CD8-positive, alpha-beta memory T cell (primary cell): ENCODE data around the gene LRP3. TPM values are rescaled to one million over a fixed set of nuclear protein-coding genes. Genes with fewer than 3 reads are reported as not detected.
A peak's percentile ranks its signal among the peaks of the same experiment; 100 is the strongest.
"Not testable (repeated sequence)": the region's sequence is repeated elsewhere in the genome, so short reads cannot be mapped to it uniquely, and the experiment has no call there.

ENCODE experiments used
- CTCF ChIA-PET: fragments of 350-600 bp; sonication (Branson Sonifier 250); formaldehyde crosslinking; loops from one replicate; lab custom pipeline; 2021; ENCODE audit warnings: antibody characterized with exemption; lab: Charles Lee
- POLR2A ChIA-PET: fragments of 350-600 bp; sonication (Branson Sonifier 250); formaldehyde crosslinking; loops from one replicate; lab custom pipeline; 2021; ENCODE audit warnings: antibody characterized with exemption; lab: Charles Lee
- DNase-seq, 5 donors: peaks; one replicate each; pipeline versions ENCODE4 v3.0.0 to v3.0.0-alpha.2; 2020 to 2022; ENCODE audit warnings: mixed read lengths in 1 of 5
- H3K27ac ChIP-seq: one replicate; pipeline ENCODE4 v1.7.0; 2013; ENCODE audit warnings: low read depth, mild to moderate bottlenecking, low read length, moderate library complexity
- H3K27me3 ChIP-seq: 2 replicates; pipeline ENCODE4 v1.7.0; 2013; ENCODE audit warnings: low read length, mild to moderate bottlenecking; ENCODE audit not compliant: insufficient read depth, poor library complexity, severe bottlenecking
- H3K36me3 ChIP-seq: 2 replicates; pipeline ENCODE4 v1.7.0; 2013; ENCODE audit warnings: mild to moderate bottlenecking, low read length, moderate library complexity; ENCODE audit not compliant: insufficient read depth
- H3K4me1 ChIP-seq: 2 replicates; pipeline ENCODE4 v1.7.0; 2013; ENCODE audit warnings: mild to moderate bottlenecking, low read length, moderate library complexity; ENCODE audit not compliant: insufficient read depth
- H3K4me3 ChIP-seq: 2 replicates; pipeline ENCODE4 v1.7.0; 2013; ENCODE audit warnings: mild to moderate bottlenecking, low read length
- H3K9me3 ChIP-seq: 2 replicates; pipeline ENCODE4 v1.7.0; 2013; ENCODE audit warnings: mild to moderate bottlenecking, low read length
- H3K27ac Mint-ChIP-seq, 8 donors: one replicate each; pipeline ENCODE4 v1.8.0; 2020 to 2021; ENCODE audit warnings: mixed read lengths in 8 of 8, mild to moderate bottlenecking in 6 of 8, inconsistent platforms in 3 of 8, moderate library complexity in 3 of 8
- H3K27me3 Mint-ChIP-seq, 2 donors: one replicate each; pipeline ENCODE4 v1.8.0; 2020 to 2021; ENCODE audit warnings: mixed read lengths in 2 of 2, mild to moderate bottlenecking in 1 of 2, moderate library complexity in 1 of 2
- H3K36me3 Mint-ChIP-seq, 3 donors: one replicate each; pipeline ENCODE4 v1.8.0; 2020 to 2021; ENCODE audit warnings: mixed read lengths in 3 of 3, inconsistent platforms in 1 of 3, mild to moderate bottlenecking in 1 of 3
- H3K4me1 Mint-ChIP-seq, 3 donors: one replicate each; pipeline ENCODE4 v1.8.0; 2020 to 2021; ENCODE audit warnings: mixed read lengths in 3 of 3, inconsistent platforms in 1 of 3, mild to moderate bottlenecking in 1 of 3
- H3K4me3 Mint-ChIP-seq, 7 donors: one replicate each; pipeline ENCODE4 v1.8.0; 2020 to 2021; ENCODE audit warnings: mixed read lengths in 7 of 7, mild to moderate bottlenecking in 6 of 7, moderate library complexity in 4 of 7, inconsistent platforms in 2 of 7
- H3K9me3 Mint-ChIP-seq, 5 donors: one replicate each; pipeline ENCODE4 v1.8.0; 2020 to 2022; ENCODE audit warnings: mixed read lengths in 5 of 5, mild to moderate bottlenecking in 3 of 5, moderate library complexity in 2 of 5, inconsistent platforms in 1 of 5
- polyA plus RNA-seq: library from polyadenylated mRNA; unstranded; fragments of 300-500 nt; fragmentation: Illumina TruSeq; gene quantifications from one replicate; pipeline ENCODE4 v1.2.3, GENCODE V29; 2021
- total RNA-seq, 2 experiments: library from RNA; stranded (reverse); gene quantifications; one replicate each; pipeline ENCODE4 v1.2.3, GENCODE V29; 2021

Gene LRP3
- total and polyA plus RNA-seq, 3 experiments from 2014 or later, result 0.24 TPM; not detected in 2

DNA sequence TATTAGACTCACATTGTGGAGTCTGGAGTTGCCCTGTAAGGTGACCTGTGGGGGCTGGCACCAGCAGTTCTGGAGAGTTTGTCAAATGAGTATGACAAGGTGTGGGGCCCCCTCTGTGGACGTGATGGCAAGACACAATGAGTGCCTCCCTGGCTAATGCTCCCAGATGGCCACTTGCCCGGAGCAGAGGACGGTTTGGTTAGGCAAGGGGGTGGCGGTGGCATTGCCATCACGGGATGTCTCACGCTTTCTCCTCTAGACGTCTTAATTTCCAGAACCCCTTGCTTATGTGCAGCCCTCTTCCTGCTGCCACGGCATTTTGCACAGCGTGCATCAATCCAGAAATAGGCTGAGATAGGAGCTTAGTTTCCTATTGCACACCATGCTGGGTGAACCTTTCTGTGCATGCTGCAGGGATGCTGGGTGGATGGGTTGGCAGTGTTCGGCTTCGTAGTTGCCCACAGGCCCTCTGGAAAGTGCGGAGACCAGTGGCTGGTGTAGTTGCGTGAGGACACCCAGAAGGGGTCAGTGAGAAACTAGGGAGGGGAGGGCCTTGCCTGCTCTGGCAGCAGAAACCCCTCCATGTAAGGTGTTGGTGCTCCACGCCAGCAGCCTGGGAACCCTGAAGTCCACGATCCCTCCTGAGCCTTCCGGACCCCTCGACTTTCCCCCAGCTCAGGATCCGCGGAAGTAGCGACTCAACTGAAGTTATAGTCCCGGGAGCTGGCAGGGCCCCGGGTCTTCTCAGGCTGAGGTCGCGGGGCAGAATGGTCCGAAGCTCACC lies 18.1 kb upstream of the LRP3 start:
- H3K27ac Mint-ChIP-seq, result peak overlapping the region; percentile 98 to 100 (median 99)
- DNase-seq, result no peak
- peak overlapping the region; percentile 97 for H3K27ac ChIP-seq
- no peaks in the 10 kb centered on the region for H3K36me3 ChIP-seq
- peak overlapping the region; percentile 93 to 98 (median 97) for H3K4me3 Mint-ChIP-seq
- no peaks in the 10 kb centered on the region for H3K9me3 ChIP-seq
- peaks cover 4 to 9% of the 10 kb centered on the region in 2 donors for H3K27me3 Mint-ChIP-seq
- H3K9me3 Mint-ChIP-seq, result peaks cover 0 to 4% (median 4%) of the 10 kb centered on the region in 5 donors
- H3K4me3 ChIP-seq, result peak overlapping the region; percentile 97
- ChIA-PET POLR2A (interaction anchor here (1.0 to 3.0 kb wide), 8 partner anchors 9 to 996 kb away, joined by 3 to 62 read pairs (median 6); partner anchors contain the start of genes ANKRD27, LSM14A and NUDT19), CTCF (interaction anchor here (0.7 to 4.5 kb wide), 16 partner anchors 8 to 996 kb away, joined by 3 to 80 read pairs (median 8); partner anchors contain the start of genes LSM14A and SLC7A10)
- H3K36me3 Mint-ChIP-seq, result peaks cover 0 to 10% (median 4%) of the 10 kb centered on the region in 3 donors
- H3K4me1 Mint-ChIP-seq, result peaks cover 38 to 67% (median 46%) of the 10 kb centered on the region in 3 donors
- H3K27me3 ChIP-seq, result no peaks in the 10 kb centered on the region
- peaks cover 19% of the 10 kb centered on the region for H3K4me1 ChIP-seq

DNA sequence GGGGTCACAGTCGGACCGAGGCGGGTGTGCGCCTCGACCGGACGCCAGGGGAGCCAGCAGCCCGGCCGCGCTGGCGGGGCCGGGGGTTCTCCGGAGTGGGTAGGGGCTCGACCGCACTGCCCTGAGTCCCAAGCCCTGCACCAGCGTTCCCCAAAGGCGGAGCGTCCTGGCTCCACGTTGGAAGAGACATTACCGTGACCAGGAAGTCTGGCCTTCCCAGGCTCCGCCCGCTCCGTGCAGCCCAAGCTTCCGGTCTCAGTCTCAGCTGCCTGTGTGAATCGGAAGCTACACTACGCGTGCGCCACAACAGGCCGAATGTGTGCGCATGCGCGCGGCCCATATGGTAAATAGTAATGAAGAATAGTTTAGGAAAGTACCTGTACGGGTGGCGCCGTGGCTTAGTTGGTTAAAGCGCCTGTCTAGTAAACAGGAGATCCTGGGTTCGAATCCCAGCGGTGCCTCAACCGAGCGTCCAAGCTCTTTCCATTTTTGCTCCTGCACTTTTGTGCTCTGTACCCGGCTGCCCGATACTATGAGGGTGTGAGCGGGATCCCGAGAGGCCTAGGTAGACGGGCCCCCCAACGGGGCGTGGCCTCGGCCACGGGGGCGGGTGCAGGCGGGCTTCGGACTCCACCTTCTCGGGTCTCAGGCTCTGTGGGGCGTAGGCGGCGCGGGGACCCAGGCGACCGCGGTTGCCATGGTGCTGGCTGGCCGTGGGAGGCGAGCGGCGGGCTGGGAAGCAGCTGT lies 17.3 kb upstream of the LRP3 start:
- peaks cover 19% of the 10 kb centered on the region for H3K4me1 ChIP-seq
- H3K27me3 ChIP-seq, result no peaks in the 10 kb centered on the region
- CTCF ChIA-PET, result interaction anchor here (0.7 to 4.5 kb wide), 17 partner anchors 10 to 995 kb away, joined by 3 to 80 read pairs (median 7); partner anchors contain the start of genes LSM14A and SLC7A10

DNA sequence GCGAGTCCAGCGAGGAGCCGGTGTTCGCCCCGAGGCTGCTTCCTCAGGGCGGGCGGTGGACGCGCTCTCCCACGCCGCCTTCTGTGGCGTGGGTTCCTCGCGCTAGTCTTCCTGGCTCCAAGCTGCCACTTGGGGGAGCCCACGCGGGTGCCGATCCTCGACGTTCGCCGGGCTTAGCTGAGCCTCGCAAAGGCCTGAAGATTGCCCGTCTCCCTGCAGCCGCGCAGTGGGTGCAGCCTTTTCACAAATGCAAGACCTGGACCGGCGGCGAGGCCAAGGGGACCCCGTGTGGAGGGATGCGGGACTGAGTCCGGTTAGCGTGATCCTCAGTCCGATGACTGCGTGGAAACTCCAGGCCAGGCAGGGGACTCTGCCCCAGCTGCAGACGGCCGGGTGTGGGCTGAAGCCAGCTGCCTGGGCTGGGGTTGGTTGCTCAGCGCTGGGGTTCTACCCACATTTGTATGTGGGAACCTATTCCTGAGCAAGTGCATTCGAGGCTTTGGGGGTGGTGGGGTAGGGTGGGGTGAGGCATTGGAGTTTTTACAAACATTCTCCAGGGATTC lies 16.6 kb upstream of the LRP3 start:
- no peaks in the 10 kb centered on the region for H3K9me3 ChIP-seq
- H3K36me3 ChIP-seq, result no peaks in the 10 kb centered on the region
- peak overlapping the region; percentile 82 to 100 (median 99) for H3K27ac Mint-ChIP-seq
- H3K27ac ChIP-seq, result peak overlapping the region; percentile 97
- CTCF ChIA-PET, result interaction anchor here (0.9 to 4.5 kb wide), 16 partner anchors 10 to 994 kb away, joined by 3 to 80 read pairs (median 7); partner anchors contain the start of gene LSM14A
- POLR2A ChIA-PET, result interaction anchor here (1.0 to 3.0 kb wide), 7 partner anchors 11 to 995 kb away, joined by 3 to 62 read pairs (median 6); partner anchors contain the start of genes ANKRD27, LSM14A and NUDT19
- H3K4me1 ChIP-seq, result peaks cover 19% of the 10 kb centered on the region
- peak in 2 of 5 donors; percentile 75 to 88 for DNase-seq
- peaks cover 0 to 10% (median 2%) of the 10 kb centered on the region in 3 donors for H3K36me3 Mint-ChIP-seq
- peak overlapping the region; percentile 97 for H3K4me3 ChIP-seq
- H3K27me3 ChIP-seq, result no peaks in the 10 kb centered on the region
- H3K27me3 Mint-ChIP-seq, result peaks cover 4 to 9% of the 10 kb centered on the region in 2 donors
- H3K4me3 Mint-ChIP-seq, result peak overlapping the region; percentile 93 to 98 (median 97)
- H3K4me1 Mint-ChIP-seq, result peaks cover 29 to 57% (median 35%) of the 10 kb centered on the region in 3 donors
- H3K9me3 Mint-ChIP-seq, result peaks cover 0 to 4% (median 4%) of the 10 kb centered on the region in 5 donors

More for the DNA sequence above, 17.3 kb upstream of the LRP3 start:
- peak overlapping the region; percentile 98 to 100 (median 99) for H3K27ac Mint-ChIP-seq
- Histone ChIP-seq H3K36me3 (no peaks in the 10 kb centered on the region), H3K27ac (peak overlapping the region; percentile 97), H3K4me3 (peak overlapping the region; percentile 97), H3K9me3 (no peaks in the 10 kb centered on the region)
- peaks cover 35 to 63% (median 41%) of the 10 kb centered on the region in 3 donors for H3K4me1 Mint-ChIP-seq
- peaks cover 0 to 4% (median 4%) of the 10 kb centered on the region in 5 donors for H3K9me3 Mint-ChIP-seq
- peaks cover 4 to 9% of the 10 kb centered on the region in 2 donors for H3K27me3 Mint-ChIP-seq
- peaks cover 0 to 10% (median 4%) of the 10 kb centered on the region in 3 donors for H3K36me3 Mint-ChIP-seq
- POLR2A ChIA-PET, result interaction anchor here (1.0 to 3.0 kb wide), 9 partner anchors 10 to 995 kb away, joined by 3 to 62 read pairs (median 5); partner anchors contain the start of genes ANKRD27, LSM14A and NUDT19
- H3K4me3 Mint-ChIP-seq, result peak overlapping the region; percentile 93 to 98 (median 97)
- DNase-seq, result peak; percentile 86 to 99 (median 98)

DNA sequence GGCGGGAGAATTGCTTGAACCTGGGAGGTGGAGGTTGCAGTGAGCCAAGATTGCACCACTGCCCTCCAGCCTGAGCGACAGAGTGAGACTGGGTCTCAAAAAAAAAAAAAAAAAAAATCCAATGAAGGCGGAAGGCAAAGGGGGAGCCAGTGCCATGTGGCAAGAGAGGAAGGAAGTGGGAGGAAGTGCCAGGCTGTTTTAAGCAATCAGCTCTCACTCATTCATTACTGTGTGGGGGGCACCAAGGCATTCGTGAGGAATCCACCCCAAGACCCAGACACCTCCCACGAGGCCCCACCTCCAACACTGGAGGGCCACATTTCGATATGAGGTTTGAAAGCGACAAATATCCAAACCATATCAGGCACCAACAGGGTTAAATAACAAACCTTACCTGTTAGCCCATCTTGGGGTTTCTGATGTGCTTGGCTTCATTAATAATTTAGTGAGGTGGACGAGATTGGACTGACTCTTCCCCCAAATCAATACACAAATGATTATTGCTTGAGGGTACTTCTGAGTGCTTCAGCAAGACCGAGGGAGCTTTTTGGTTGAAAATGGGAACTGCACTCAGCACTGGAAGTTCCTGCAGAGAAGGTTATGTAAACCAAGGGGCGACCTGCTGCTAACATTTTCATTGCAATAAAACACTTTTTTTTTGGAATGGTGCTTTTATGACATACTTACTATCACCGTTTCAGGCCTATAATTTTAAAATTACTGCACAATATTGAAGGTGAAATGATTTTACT lies 7.5 kb upstream of the LRP3 start:
- H3K27ac Mint-ChIP-seq, result peak overlapping the region in 1 of 8 donors; percentile 83
- peaks cover 5% of the 10 kb centered on the region for H3K4me1 ChIP-seq
- peaks cover 6 to 11% (median 10%) of the 10 kb centered on the region in 3 donors for H3K4me1 Mint-ChIP-seq
- H3K36me3 ChIP-seq, result no peaks in the 10 kb centered on the region
- ChIA-PET CTCF (interaction anchor here (1.3 to 4.7 kb wide), 3 partner anchors 10 to 42 kb away, joined by 3 to 30 read pairs (median 15); no protein-coding TSS in a partner anchor), POLR2A (interaction anchor here (0.7 kb wide), 1 partner anchor 52 kb away, joined by 10 read pairs; no protein-coding TSS in a partner anchor)
- H3K4me3 ChIP-seq, result no peak overlapping the region
- no peaks in the 10 kb centered on the region for H3K9me3 ChIP-seq
- no peaks in the 10 kb centered on the region for H3K36me3 Mint-ChIP-seq
- H3K27ac ChIP-seq, result no peak overlapping the region
- no peak for DNase-seq
- no peaks in the 10 kb centered on the region for H3K9me3 Mint-ChIP-seq
- peaks cover 3 to 9% of the 10 kb centered on the region in 2 donors for H3K27me3 Mint-ChIP-seq
- H3K4me3 Mint-ChIP-seq, result no peak overlapping the region
- H3K27me3 ChIP-seq, result no peaks in the 10 kb centered on the region

DNA sequence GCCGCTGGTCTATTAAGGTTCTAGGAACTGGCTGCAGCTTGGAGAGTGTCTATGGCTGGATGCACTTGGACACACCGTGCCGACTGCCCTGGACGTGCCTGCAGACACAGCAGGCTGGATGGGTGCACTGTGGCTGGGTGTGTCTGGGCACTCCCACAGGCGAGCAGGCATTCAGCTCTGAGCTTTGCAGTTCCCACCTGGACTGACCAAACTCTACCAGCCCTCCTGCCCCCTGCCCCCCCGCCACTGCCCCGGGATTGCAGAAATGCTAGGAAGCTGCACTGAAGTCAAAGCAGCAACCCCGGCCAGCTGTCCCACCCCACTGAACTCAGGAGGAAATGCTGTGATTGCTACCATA lies 7.0 kb upstream of the LRP3 start:
- Mint-ChIP-seq H3K4me3 (no peak overlapping the region), H3K36me3 (no peaks in the 10 kb centered on the region), H3K27me3 (peaks cover 9 to 14% of the 10 kb centered on the region in 2 donors), H3K4me1 (peaks cover 6 to 11% (median 10%) of the 10 kb centered on the region in 3 donors), H3K9me3 (no peaks in the 10 kb centered on the region), H3K27ac (peak overlapping the region in 1 of 8 donors; percentile 83)
- Histone ChIP-seq H3K9me3 (no peaks in the 10 kb centered on the region), H3K36me3 (no peaks in the 10 kb centered on the region), H3K27me3 (peaks cover 2% of the 10 kb centered on the region), H3K4me3 (no peak overlapping the region), H3K4me1 (peaks cover 5% of the 10 kb centered on the region), H3K27ac (no peak overlapping the region)
- ChIA-PET POLR2A (no interaction called here), CTCF (interaction anchor here (1.3 to 4.7 kb wide), 3 partner anchors 10 to 43 kb away, joined by 3 to 30 read pairs (median 15); no protein-coding TSS in a partner anchor)
- no peak for DNase-seq

DNA sequence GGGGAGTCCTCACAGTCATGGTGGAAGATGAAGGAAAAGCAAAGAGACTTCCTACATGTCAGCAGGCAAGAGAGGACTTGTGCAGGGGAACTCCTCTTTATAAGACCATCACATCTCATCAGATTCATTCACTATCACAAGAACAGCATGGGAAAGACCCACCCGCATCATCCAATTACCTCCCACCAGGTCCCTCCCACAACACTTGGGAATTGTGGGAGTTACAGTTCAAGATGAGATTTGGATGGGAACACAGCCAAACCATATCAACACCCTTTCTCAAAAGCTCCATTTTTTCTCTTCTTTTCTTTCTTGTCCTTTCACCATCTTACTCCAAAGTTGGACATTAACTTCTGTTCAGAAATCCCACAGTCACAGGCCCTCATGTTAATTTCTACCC lies 4.7 kb upstream of the LRP3 start:
- ChIA-PET POLR2A (no interaction called here), CTCF (no interaction called here)
- Histone ChIP-seq H3K36me3 (no peaks in the 10 kb centered on the region), H3K27ac (no peak overlapping the region), H3K4me1 (peaks cover 5% of the 10 kb centered on the region), H3K4me3 (no peak overlapping the region), H3K27me3 (peaks cover 12% of the 10 kb centered on the region), H3K9me3 (no peaks in the 10 kb centered on the region)
- DNase-seq, result no peak
- no peak overlapping the region for H3K4me3 Mint-ChIP-seq
- H3K36me3 Mint-ChIP-seq, result no peaks in the 10 kb centered on the region
- peaks cover 26 to 29% of the 10 kb centered on the region in 2 donors for H3K27me3 Mint-ChIP-seq
- H3K4me1 Mint-ChIP-seq, result peaks cover 10 to 13% (median 11%) of the 10 kb centered on the region in 3 donors
- no peaks in the 10 kb centered on the region for H3K9me3 Mint-ChIP-seq
- H3K27ac Mint-ChIP-seq, result no peak overlapping the region

DNA sequence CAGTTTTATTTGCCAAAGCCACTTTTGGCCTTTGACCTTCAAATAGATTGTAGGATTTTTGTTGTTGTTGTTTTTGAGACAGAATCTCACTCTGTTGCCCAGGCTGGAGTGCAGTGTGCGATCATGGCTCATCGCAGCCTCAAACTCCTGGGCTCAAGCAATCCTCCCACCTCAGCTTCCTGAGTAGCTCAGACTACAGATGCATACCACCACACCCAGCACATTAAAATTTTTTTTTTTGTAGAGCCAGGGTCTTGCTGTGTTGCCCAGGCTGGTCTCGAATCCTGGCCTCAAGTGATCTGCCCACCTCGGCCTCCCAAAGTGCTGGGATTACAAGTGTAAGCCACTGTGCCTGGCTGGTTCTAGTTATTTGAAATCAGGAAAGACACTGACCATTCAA lies 3.0 kb upstream of the LRP3 start:
- H3K4me3 Mint-ChIP-seq, H3K9me3 Mint-ChIP-seq, DNase-seq, H3K36me3 ChIP-seq, H3K9me3 ChIP-seq, POLR2A ChIA-PET, H3K4me1 ChIP-seq, H3K36me3 Mint-ChIP-seq, H3K27ac ChIP-seq, CTCF ChIA-PET, H3K4me3 ChIP-seq, H3K27ac Mint-ChIP-seq: not testable (repeated sequence)
- H3K27me3 ChIP-seq, result peaks cover 20% of the 10 kb centered on the region
- peaks cover 30 to 32% of the 10 kb centered on the region in 2 donors for H3K27me3 Mint-ChIP-seq
- peaks cover 10 to 13% (median 11%) of the 10 kb centered on the region in 3 donors for H3K4me1 Mint-ChIP-seq
